C4-2B (cell line): ENCODE data around the gene ARMC2.

Source experiments
- ZFX ChIP-seq: fragments of 450-650 bp; IDR thresholded peaks from 2 replicates; pipeline ENCODE4 v1.6.1; 2017
- TF ChIP-seq, protein P1 (sequence below): fragments of 450-650 bp; conservative IDR thresholded peaks from 2 replicates; pipeline ENCODE4 v1.5.1; 2017; ENCODE audit warnings: mild to moderate bottlenecking

- TF ChIP-seq, protein P1, sequence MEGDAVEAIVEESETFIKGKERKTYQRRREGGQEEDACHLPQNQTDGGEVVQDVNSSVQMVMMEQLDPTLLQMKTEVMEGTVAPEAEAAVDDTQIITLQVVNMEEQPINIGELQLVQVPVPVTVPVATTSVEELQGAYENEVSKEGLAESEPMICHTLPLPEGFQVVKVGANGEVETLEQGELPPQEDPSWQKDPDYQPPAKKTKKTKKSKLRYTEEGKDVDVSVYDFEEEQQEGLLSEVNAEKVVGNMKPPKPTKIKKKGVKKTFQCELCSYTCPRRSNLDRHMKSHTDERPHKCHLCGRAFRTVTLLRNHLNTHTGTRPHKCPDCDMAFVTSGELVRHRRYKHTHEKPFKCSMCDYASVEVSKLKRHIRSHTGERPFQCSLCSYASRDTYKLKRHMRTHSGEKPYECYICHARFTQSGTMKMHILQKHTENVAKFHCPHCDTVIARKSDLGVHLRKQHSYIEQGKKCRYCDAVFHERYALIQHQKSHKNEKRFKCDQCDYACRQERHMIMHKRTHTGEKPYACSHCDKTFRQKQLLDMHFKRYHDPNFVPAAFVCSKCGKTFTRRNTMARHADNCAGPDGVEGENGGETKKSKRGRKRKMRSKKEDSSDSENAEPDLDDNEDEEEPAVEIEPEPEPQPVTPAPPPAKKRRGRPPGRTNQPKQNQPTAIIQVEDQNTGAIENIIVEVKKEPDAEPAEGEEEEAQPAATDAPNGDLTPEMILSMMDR, result no peak
- TF ChIP-seq ZFX, result no peak
Measured at GRCh38 chr6:108820006-108820405, 28.2 kb upstream of the ARMC2 start.
